ENCODE measurements around the gene TCHP.

- TF ChIP-seq POLR2A (IDR thresholded peaks at IDR 0.05) (no peak), POLR2AphosphoS5 (IDR thresholded peaks at IDR 0.05) (no peak), CTCF (IDR thresholded peaks at IDR 0.05) (no peak)
Observed at GRCh38 chr12:109877504-109878246, 22.4 kb upstream of the TCHP start.

Data from sigmoid colon (tissue), 4 donors.